ENCODE measurements around the gene CTNNA2.

Gene CTNNA2

GRCh38 chr2:79994161-79994560 is 481.3 kb downstream of the CTNNA2 start:
- TF ChIP-seq POLR2A (IDR thresholded peaks at IDR 0.05; ENCODE audit: low read depth, low read length), result no peak
- DNase-seq (ENCODE audit: insufficient read length) (no peak), FAIRE-seq (no peak)

DNA sequence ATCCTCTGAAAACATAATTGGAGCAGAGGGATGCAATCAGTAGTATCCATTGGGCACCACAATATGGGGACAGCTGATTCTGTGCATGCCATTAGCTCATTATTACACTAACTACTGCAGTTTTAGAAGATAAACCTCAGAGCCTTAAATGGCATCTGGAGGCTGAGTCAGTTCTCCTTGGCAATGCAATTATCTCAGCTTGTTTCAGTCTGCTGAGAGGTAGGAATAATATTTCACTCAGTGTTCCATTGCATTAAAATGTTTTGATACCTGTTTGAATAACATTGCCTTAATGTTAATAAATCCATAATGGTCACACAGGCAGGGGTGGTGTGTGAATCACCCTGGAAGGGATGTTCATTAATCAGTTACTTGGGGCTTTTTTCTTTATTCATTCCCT is 482.1 kb downstream of the CTNNA2 start:
- TF ChIP-seq POLR2AphosphoS5 (IDR thresholded peaks at IDR 0.05; ENCODE audit: low read depth, low read length), result no peak
- no peak for TF ChIP-seq POLR2A (IDR thresholded peaks at IDR 0.05; ENCODE audit: low read depth, low read length)
- no peak for TF ChIP-seq TAF1 (IDR thresholded peaks at IDR 0.05; ENCODE audit: borderline replicate concordance, low read depth, low read length)
- no peak for DNase-seq (ENCODE audit: insufficient read length)
- no peak for FAIRE-seq

DNA sequence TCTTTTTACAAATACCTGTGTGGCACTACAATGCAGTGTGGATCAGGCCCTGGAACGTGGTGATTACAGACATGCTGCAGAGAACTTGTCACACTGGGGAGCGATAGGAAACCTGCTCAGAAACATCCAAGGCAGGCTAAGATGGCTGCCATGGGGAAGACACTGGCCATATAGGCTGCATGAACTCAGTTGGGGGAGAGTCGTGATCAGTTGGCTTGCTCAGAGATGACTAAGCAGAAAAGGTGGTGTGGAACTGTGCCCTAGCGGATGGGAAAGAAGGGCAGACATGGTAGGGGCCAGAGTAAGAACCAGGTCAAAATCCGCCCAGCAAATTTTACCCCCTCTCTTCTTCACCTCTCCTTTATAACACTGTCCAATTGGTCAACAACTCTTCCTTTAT is 483.9 kb downstream of the CTNNA2 start:
- FAIRE-seq (no peak), DNase-seq (ENCODE audit: insufficient read length) (no peak)
- TF ChIP-seq POLR2AphosphoS5 (IDR thresholded peaks at IDR 0.05; ENCODE audit: low read depth, low read length) (no peak), TAF1 (IDR thresholded peaks at IDR 0.05; ENCODE audit: borderline replicate concordance, low read depth, low read length) (no peak), POLR2A (IDR thresholded peaks at IDR 0.05; ENCODE audit: low read depth, low read length) (no peak)

DNA sequence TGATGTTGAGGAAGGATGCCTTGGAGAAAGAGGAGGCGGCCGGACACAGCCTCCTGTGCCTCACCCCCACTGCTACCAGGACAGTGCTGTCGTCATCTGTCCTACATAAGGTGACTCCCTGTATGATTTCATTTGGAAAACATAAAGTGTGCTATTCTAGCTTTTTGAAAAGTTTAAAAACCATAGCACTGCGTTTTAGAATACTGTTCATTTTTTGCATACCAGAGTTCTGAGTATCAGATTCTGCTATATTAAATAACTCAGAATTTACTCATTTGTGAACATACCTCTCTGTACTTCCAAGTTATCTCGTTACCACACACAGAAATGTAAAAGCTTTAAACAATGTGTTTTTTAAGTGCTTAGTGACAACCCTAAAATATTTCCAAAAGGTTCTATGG is 488.9 kb downstream of the CTNNA2 start:
- DNase-seq (ENCODE audit: insufficient read length) (no peak), FAIRE-seq (no peak)
- TF ChIP-seq POLR2A (IDR thresholded peaks at IDR 0.05; ENCODE audit: low read depth, low read length), result no peak
- TF ChIP-seq POLR2AphosphoS5 (IDR thresholded peaks at IDR 0.05; ENCODE audit: low read depth, low read length), result no peak
- no peak for TF ChIP-seq TAF1 (IDR thresholded peaks at IDR 0.05; ENCODE audit: borderline replicate concordance, low read depth, low read length)

DNA sequence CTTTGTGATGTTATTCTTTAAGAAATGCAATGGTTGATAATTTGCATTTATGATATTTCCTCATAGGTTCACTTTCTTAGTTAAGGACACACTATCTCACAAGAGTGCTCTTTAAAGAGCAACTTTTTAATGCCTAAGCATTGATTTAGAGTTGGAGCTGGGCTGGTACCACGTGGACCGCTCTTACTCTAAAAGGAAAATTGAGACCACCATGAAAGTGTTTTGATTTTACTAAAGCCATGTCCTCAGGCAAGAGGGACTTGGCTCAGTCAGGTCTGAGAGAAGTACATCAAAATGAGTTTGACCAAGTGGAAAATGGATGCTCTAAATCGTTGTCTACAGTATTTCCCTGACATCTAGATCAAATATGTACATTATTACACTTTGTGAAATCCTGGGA is 489.3 kb downstream of the CTNNA2 start:
- no peak for FAIRE-seq
- TF ChIP-seq TAF1 (IDR thresholded peaks at IDR 0.05; ENCODE audit: borderline replicate concordance, low read depth, low read length) (no peak), POLR2AphosphoS5 (IDR thresholded peaks at IDR 0.05; ENCODE audit: low read depth, low read length) (no peak), POLR2A (IDR thresholded peaks at IDR 0.05; ENCODE audit: low read depth, low read length) (no peak)
- DNase-seq (ENCODE audit: insufficient read length), result no peak

- DNase-seq (ENCODE audit: insufficient read length) (no peak), FAIRE-seq (no peak)
- TF ChIP-seq POLR2A (IDR thresholded peaks at IDR 0.05; ENCODE audit: low read depth, low read length) (no peak), POLR2AphosphoS5 (IDR thresholded peaks at IDR 0.05; ENCODE audit: low read depth, low read length) (no peak), TAF1 (IDR thresholded peaks at IDR 0.05; ENCODE audit: borderline replicate concordance, low read depth, low read length) (no peak)
Observed at GRCh38 chr2:80002568-80003157, 489.8 kb downstream of the CTNNA2 start.

- TF ChIP-seq POLR2AphosphoS5 (IDR thresholded peaks at IDR 0.05; ENCODE audit: low read depth, low read length) (no peak), POLR2A (IDR thresholded peaks at IDR 0.05; ENCODE audit: low read depth, low read length) (no peak), TAF1 (IDR thresholded peaks at IDR 0.05; ENCODE audit: borderline replicate concordance, low read depth, low read length) (no peak)
- no peak for DNase-seq (ENCODE audit: insufficient read length)
- no peak for FAIRE-seq
Observed at GRCh38 chr2:80007777-80008503, 495.1 kb downstream of the CTNNA2 start.

DNA sequence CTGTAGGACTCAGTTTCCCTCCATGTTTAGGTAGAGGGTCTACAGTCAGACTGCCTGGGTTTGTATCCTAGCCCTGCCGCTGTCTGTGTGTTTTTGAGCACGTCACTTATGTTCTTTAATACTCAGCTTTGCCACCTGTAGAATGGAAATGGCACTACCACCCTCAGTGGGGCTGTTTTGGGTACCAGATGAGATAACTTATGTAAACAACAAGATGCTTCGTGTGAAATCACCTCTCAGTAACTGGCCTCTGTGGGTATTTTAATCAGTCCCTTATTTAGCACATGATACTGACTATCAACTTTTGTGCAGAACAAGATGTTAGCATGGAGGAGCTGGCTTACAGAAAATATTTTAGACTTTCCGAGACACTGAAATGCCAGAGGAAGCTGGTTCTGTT is 495.7 kb downstream of the CTNNA2 start:
- FAIRE-seq (no peak), DNase-seq (ENCODE audit: insufficient read length) (no peak)
- TF ChIP-seq TAF1 (IDR thresholded peaks at IDR 0.05; ENCODE audit: borderline replicate concordance, low read depth, low read length) (no peak), POLR2A (IDR thresholded peaks at IDR 0.05; ENCODE audit: low read depth, low read length) (no peak), POLR2AphosphoS5 (IDR thresholded peaks at IDR 0.05; ENCODE audit: low read depth, low read length) (no peak)

GRCh38 chr2:80009211-80009610 is 496.4 kb downstream of the CTNNA2 start:
- no peak for DNase-seq (ENCODE audit: insufficient read length)
- TF ChIP-seq TAF1 (IDR thresholded peaks at IDR 0.05; ENCODE audit: borderline replicate concordance, low read depth, low read length) (no peak), POLR2A (IDR thresholded peaks at IDR 0.05; ENCODE audit: low read depth, low read length) (no peak), POLR2AphosphoS5 (IDR thresholded peaks at IDR 0.05; ENCODE audit: low read depth, low read length) (no peak)
- no peak for FAIRE-seq

GRCh38 chr2:80012061-80012460 is 499.2 kb downstream of the CTNNA2 start:
- TF ChIP-seq POLR2AphosphoS5 (IDR thresholded peaks at IDR 0.05; ENCODE audit: low read depth, low read length), result no peak
- no peak for TF ChIP-seq POLR2A (IDR thresholded peaks at IDR 0.05; ENCODE audit: low read depth, low read length)
- TF ChIP-seq TAF1 (IDR thresholded peaks at IDR 0.05; ENCODE audit: borderline replicate concordance, low read depth, low read length), result no peak
- FAIRE-seq (no peak), DNase-seq (ENCODE audit: insufficient read length) (no peak)

- TF ChIP-seq POLR2AphosphoS5 (IDR thresholded peaks at IDR 0.05; ENCODE audit: low read depth, low read length) (no peak), POLR2A (IDR thresholded peaks at IDR 0.05; ENCODE audit: low read depth, low read length) (no peak), TAF1 (IDR thresholded peaks at IDR 0.05; ENCODE audit: borderline replicate concordance, low read depth, low read length) (no peak)
- DNase-seq (ENCODE audit: insufficient read length) (no peak), FAIRE-seq (no peak)
Observed at GRCh38 chr2:80014637-80015036, 501.8 kb downstream of the CTNNA2 start.

- no peak for DNase-seq (ENCODE audit: insufficient read length)
- no peak for FAIRE-seq
Observed at GRCh38 chr2:80016171-80016570, 503.3 kb downstream of the CTNNA2 start.

More at GRCh38 chr2:80016171-80016570, 503.3 kb downstream of the CTNNA2 start:
- TF ChIP-seq POLR2A (IDR thresholded peaks at IDR 0.05; ENCODE audit: low read depth, low read length) (no peak), POLR2AphosphoS5 (IDR thresholded peaks at IDR 0.05; ENCODE audit: low read depth, low read length) (no peak), TAF1 (IDR thresholded peaks at IDR 0.05; ENCODE audit: borderline replicate concordance, low read depth, low read length) (no peak)
